ENCODE results near the gene SKI.

The SKI gene

GRCh38 chr1:2284932-2285331 is 56.8 kb downstream of the SKI start:
- Histone ChIP-seq H3K36me3 (replicated peaks; ENCODE audit: insufficient read depth, low read length) (no peaks in the 10 kb centered on the region), H3F3A (ENCODE audit: insufficient read depth, low read length) (no peaks in the 10 kb centered on the region; the same call in 1 of the 2 replicates), H3K9me2 (replicated peaks; ENCODE audit: insufficient read depth, low read length) (no peaks in the 10 kb centered on the region), H3K27ac (ENCODE audit: low read length) (no peak overlapping the region), H3K4me1 (ENCODE audit: low read length) (peaks cover 4% of the 10 kb centered on the region), H3K9me3 (replicated peaks; ENCODE audit: insufficient read depth, low read length) (no peaks in the 10 kb centered on the region), H4K20me1 (ENCODE audit: insufficient read depth, low read length) (peaks cover 4% of the 10 kb centered on the region; the same call in 1 of the 2 replicates), H3K9ac (ENCODE audit: low read length) (no peak overlapping the region), H3K4me3 (ENCODE audit: low read length) (no peak overlapping the region), H3K27me3 (replicated peaks; ENCODE audit: insufficient read depth, low read length) (no peaks in the 10 kb centered on the region), H3K4me2 (ENCODE audit: low read depth, low read length) (no peak overlapping the region), H3K79me2 (ENCODE audit: low read length) (peaks cover 6% of the 10 kb centered on the region), H2AFZ (ENCODE audit: low read length) (no peak overlapping the region)
- TF ChIP-seq EZH2phosphoT487 (IDR thresholded peaks at IDR 0.05; ENCODE audit: low read length) = no peak
- TF ChIP-seq CTCF (IDR thresholded peaks at IDR 0.05; ENCODE audit: low read length) = no peak
- TF ChIP-seq EZH2 (optimal IDR thresholded peaks at IDR 0.05; ENCODE audit: low read depth, low read length) = no peak
- no peak for DNase-seq

GRCh38 chr1:2286923-2287322 is 58.8 kb downstream of the SKI start:
- Histone ChIP-seq H3K27me3 (replicated peaks; ENCODE audit: insufficient read depth, low read length) (no peaks in the 10 kb centered on the region), H3K79me2 (ENCODE audit: low read length) (peaks cover 6% of the 10 kb centered on the region), H4K20me1 (ENCODE audit: insufficient read depth, low read length) (peaks cover 4% of the 10 kb centered on the region; the same call in 1 of the 2 replicates), H3K9me2 (replicated peaks; ENCODE audit: insufficient read depth, low read length) (no peaks in the 10 kb centered on the region), H3K36me3 (replicated peaks; ENCODE audit: insufficient read depth, low read length) (no peaks in the 10 kb centered on the region), H2AFZ (ENCODE audit: low read length) (no peak overlapping the region), H3K4me1 (ENCODE audit: low read length) (peaks cover 15% of the 10 kb centered on the region), H3K9ac (ENCODE audit: low read length) (no peak overlapping the region), H3F3A (ENCODE audit: insufficient read depth, low read length) (peaks cover 11% of the 10 kb centered on the region), H3K27ac (ENCODE audit: low read length) (no peak overlapping the region), H3K4me3 (ENCODE audit: low read length) (no peak overlapping the region), H3K4me2 (ENCODE audit: low read depth, low read length) (no peak overlapping the region), H3K9me3 (replicated peaks; ENCODE audit: insufficient read depth, low read length) (no peaks in the 10 kb centered on the region)
- no peak for DNase-seq
- TF ChIP-seq CTCF (IDR thresholded peaks at IDR 0.05; ENCODE audit: low read length) (no peak), EZH2phosphoT487 (IDR thresholded peaks at IDR 0.05; ENCODE audit: low read length) (no peak), EZH2 (optimal IDR thresholded peaks at IDR 0.05; ENCODE audit: low read depth, low read length) (no peak)

GRCh38 chr1:2287649-2288048 is 59.5 kb downstream of the SKI start:
- no peak overlapping the region for H3K27ac ChIP-seq (ENCODE audit: low read length)
- H3K4me3 ChIP-seq (ENCODE audit: low read length) = no peak overlapping the region
- no peaks in the 10 kb centered on the region for H3K36me3 ChIP-seq (replicated peaks; ENCODE audit: insufficient read depth, low read length)
- no peak for DNase-seq
- no peaks in the 10 kb centered on the region for H3K9me3 ChIP-seq (replicated peaks; ENCODE audit: insufficient read depth, low read length)
- peaks cover 11% of the 10 kb centered on the region for H3F3A ChIP-seq (ENCODE audit: insufficient read depth, low read length)
- H2AFZ ChIP-seq (ENCODE audit: low read length) = no peak overlapping the region
- TF ChIP-seq EZH2phosphoT487 (IDR thresholded peaks at IDR 0.05; ENCODE audit: low read length) (no peak), CTCF (IDR thresholded peaks at IDR 0.05; ENCODE audit: low read length) (no peak), EZH2 (optimal IDR thresholded peaks at IDR 0.05; ENCODE audit: low read depth, low read length) (no peak)
- H4K20me1 ChIP-seq (ENCODE audit: insufficient read depth, low read length) = peaks cover 4% of the 10 kb centered on the region; the same call in 1 of the 2 replicates
- H3K79me2 ChIP-seq (ENCODE audit: low read length) = peaks cover 13% of the 10 kb centered on the region
- no peak overlapping the region for H3K9ac ChIP-seq (ENCODE audit: low read length)
- peaks cover 15% of the 10 kb centered on the region for H3K4me1 ChIP-seq (ENCODE audit: low read length)
- H3K27me3 ChIP-seq (replicated peaks; ENCODE audit: insufficient read depth, low read length) = no peaks in the 10 kb centered on the region
- no peak overlapping the region for H3K4me2 ChIP-seq (ENCODE audit: low read depth, low read length)
- no peaks in the 10 kb centered on the region for H3K9me2 ChIP-seq (replicated peaks; ENCODE audit: insufficient read depth, low read length)

Measured in MM.1S (cell line).